OCI-LY7 (cell line): ENCODE measurements around the gene SH3RF3. TPM values are rescaled to one million over a fixed set of nuclear protein-coding genes. Genes with fewer than 3 reads are reported as not detected.

Source experiments
- BruUV-seq: library from RNA; stranded (reverse); fragments of 400-500 nt; replicated peaks from 2 replicates; lab custom pipeline; 2021; lab: Mats Ljungman, UMichigan
- CTCF ChIA-PET: fragments of 300-600 bp; sonication (Branson Sonifier 250); formaldehyde crosslinking; loops from one replicate; lab custom pipeline; 2022; ENCODE audit warnings: antibody characterized with exemption; ENCODE audit not compliant: unreplicated experiment; lab: Charles Lee
- POLR2A ChIA-PET: fragments of 300-600 bp; sonication (Branson Sonifier 250); formaldehyde crosslinking; loops from one replicate; lab custom pipeline; 2022; ENCODE audit warnings: antibody characterized with exemption; lab: Charles Lee
- DNase-seq: peaks from one replicate; pipeline ENCODE4 v3.0.0-alpha.2; 2015; ENCODE audit warnings: low spot score
- H2AFZ ChIP-seq: fragments of 200-600 bp; sonication (generic), shearing (Covaris generic); 2 replicates; pipeline ENCODE4 v1.6.1; 2014; ENCODE audit warnings: mild to moderate bottlenecking, antibody characterized with exemption, low read length, moderate library complexity
- H3K27ac ChIP-seq: fragments of 200-600 bp; sonication (generic); 2 replicates; pipeline ENCODE4 v1.5.1; 2014; ENCODE audit warnings: mixed run types, low read depth, mild to moderate bottlenecking, moderate library complexity, low read length, inconsistent platforms; ENCODE audit not compliant: poor library complexity, severe bottlenecking
- H3K36me3 ChIP-seq: fragments of 200-600 bp; sonication (generic); 2 replicates; pipeline ENCODE4 v1.6.1; 2014; ENCODE audit warnings: mild to moderate bottlenecking, antibody characterized with exemption, low read length, moderate library complexity, mixed read lengths; ENCODE audit not compliant: insufficient read depth
- H3K4me1 ChIP-seq: fragments of 200-600 bp; sonication (generic); 2 replicates; pipeline ENCODE4 v1.5.1; 2014; ENCODE audit warnings: mild to moderate bottlenecking, low read length; ENCODE audit not compliant: insufficient read depth, poor library complexity, severe bottlenecking
- H3K4me2 ChIP-seq: fragments of 200-600 bp; sonication (generic); 2 replicates; pipeline ENCODE4 v1.6.1; 2014; ENCODE audit warnings: mild to moderate bottlenecking, low read length
- H3K4me3 ChIP-seq: fragments of 200-600 bp; sonication (generic); 2 replicates; pipeline ENCODE4 v1.5.1; 2014; ENCODE audit warnings: mild to moderate bottlenecking, low read depth, low read length; ENCODE audit not compliant: poor library complexity, severe bottlenecking
- H3K79me2 ChIP-seq: fragments of 200-600 bp; sonication (generic); 2 replicates; pipeline ENCODE4 v1.6.1; 2016; ENCODE audit warnings: low read depth, mild to moderate bottlenecking, low read length, moderate library complexity, mixed read lengths; ENCODE audit not compliant: insufficient read depth
- H3K9me2 ChIP-seq: fragments of 200-600 bp; sonication (generic); 2 replicates; pipeline ENCODE4 v1.6.1; 2016; ENCODE audit warnings: mild to moderate bottlenecking, low read length, mixed read lengths; ENCODE audit not compliant: insufficient read depth
- H3K9me3 ChIP-seq: fragments of 200-600 bp; sonication (generic); 2 replicates; pipeline ENCODE4 v1.6.1; 2014; ENCODE audit warnings: mild to moderate bottlenecking, mixed run types, low read length, mixed read lengths
- H4K20me1 ChIP-seq: fragments of 200-600 bp; sonication (generic); 2 replicates; pipeline ENCODE4 v1.6.1; 2014; ENCODE audit warnings: mild to moderate bottlenecking, antibody characterized with exemption, low read length, moderate library complexity, mixed read lengths; ENCODE audit not compliant: insufficient read depth
- CTCF ChIP-seq: fragments of 200-600 bp; sonication (generic); conservative IDR thresholded peaks from 2 replicates; pipeline ENCODE4 v1.5.1; 2014; ENCODE audit warnings: mild to moderate bottlenecking, antibody characterized with exemption, low read length, moderate library complexity, mixed read lengths
- EZH2phosphoT487 ChIP-seq: fragments of 200-600 bp; sonication (generic); IDR thresholded peaks from 2 replicates; pipeline ENCODE4 v1.6.1; 2018; ENCODE audit warnings: low read depth, borderline replicate concordance, mild to moderate bottlenecking, mixed run types, antibody characterized with exemption, low read length, moderate library complexity, mixed read lengths
- intact Hi-C: fragments of 100-400 bp; cut with micrococcal nuclease; formaldehyde crosslinking; loops from one replicate; pipeline ENCODE4 v1.10.0; 2022; ENCODE audit not compliant: unreplicated experiment
- total RNA-seq, 2 experiments: library from RNA; depleted of rRNA in 1 of 2; stranded (reverse); fragments of >200 nt in 1 of 2; shearing (Covaris generic) in 1 of 2; gene quantifications; 2 replicates each; pipeline ENCODE4 v1.2.3, GENCODE V29; 2014 to 2022

SH3RF3 gene
- total RNA-seq, 2 experiments from 2014 or later: not detected

GRCh38 chr2:109080757-109081156 lies 48.2 kb upstream of the SH3RF3 start:
- Histone ChIP-seq H2AFZ (no peak overlapping the region), H3K9me3 (no peaks in the 10 kb centered on the region), H3K36me3 (no peaks in the 10 kb centered on the region), H3K4me3 (no peak overlapping the region), H3K79me2 (no peaks in the 10 kb centered on the region), H3K4me2 (no peak overlapping the region), H4K20me1 (no peaks in the 10 kb centered on the region), H3K9me2 (no peaks in the 10 kb centered on the region), H3K4me1 (no peaks in the 10 kb centered on the region), H3K27ac (no peak overlapping the region)
- ChIA-PET CTCF (no interaction called here), POLR2A (no interaction called here)
- no TSS peak for BruUV-seq
- no peak for TF ChIP-seq CTCF
- no peak for TF ChIP-seq EZH2phosphoT487
- no peak for DNase-seq
- intact Hi-C loops: no loop called here

GRCh38 chr2:109081374-109081773 lies 47.6 kb upstream of the SH3RF3 start:
- H3K4me3 ChIP-seq: no peak overlapping the region
- H3K36me3 ChIP-seq: no peaks in the 10 kb centered on the region
- ChIA-PET POLR2A (no interaction called here), CTCF (no interaction called here)
- no peaks in the 10 kb centered on the region for H4K20me1 ChIP-seq
- BruUV-seq: no TSS peak
- no peaks in the 10 kb centered on the region for H3K79me2 ChIP-seq
- no peaks in the 10 kb centered on the region for H3K9me2 ChIP-seq
- H3K27ac ChIP-seq: no peak overlapping the region
- intact Hi-C loops: no loop called here
- no peak overlapping the region for H2AFZ ChIP-seq
- H3K4me2 ChIP-seq: no peak overlapping the region
- TF ChIP-seq EZH2phosphoT487 (no peak), CTCF (no peak)
- no peak for DNase-seq
- no peaks in the 10 kb centered on the region for H3K9me3 ChIP-seq
- no peaks in the 10 kb centered on the region for H3K4me1 ChIP-seq

GRCh38 chr2:109083771-109084170 lies 45.2 kb upstream of the SH3RF3 start:
- TF ChIP-seq CTCF (no peak), EZH2phosphoT487 (no peak)
- H3K4me2 ChIP-seq: no peak overlapping the region
- DNase-seq: no peak
- no peaks in the 10 kb centered on the region for H4K20me1 ChIP-seq
- CTCF ChIA-PET: no interaction called here
- no peak overlapping the region for H3K4me3 ChIP-seq
- POLR2A ChIA-PET: no interaction called here
- no peaks in the 10 kb centered on the region for H3K36me3 ChIP-seq
- H3K9me3 ChIP-seq: no peaks in the 10 kb centered on the region
- no peaks in the 10 kb centered on the region for H3K9me2 ChIP-seq
- no peaks in the 10 kb centered on the region for H3K4me1 ChIP-seq
- BruUV-seq: no TSS peak
- intact Hi-C loops: no loop called here
- H3K79me2 ChIP-seq: no peaks in the 10 kb centered on the region
- H3K27ac ChIP-seq: no peak overlapping the region
- H2AFZ ChIP-seq: no peak overlapping the region
